ENCODE data around the gene CHD9.
A peak's percentile ranks its signal among the peaks of the same experiment; 100 is the strongest.

Gene CHD9

GRCh38 chr16:53094013-53094630 is 39.3 kb downstream of the CHD9 start:
- DNase-seq (ENCODE audit: low read depth in 2 of 2): no peak

GRCh38 chr16:53097190-53097589 is 42.4 kb downstream of the CHD9 start:
- no peak for DNase-seq (ENCODE audit: low read depth in 2 of 2)

GRCh38 chr16:53098526-53099317 is 43.9 kb downstream of the CHD9 start:
- DNase-seq (ENCODE audit: low read depth in 2 of 2): peak; percentile 23 to 33

GRCh38 chr16:53099318-53100130 is 44.7 kb downstream of the CHD9 start:
- peak; percentile 20 to 40 for DNase-seq (ENCODE audit: low read depth in 2 of 2)

- no peak for DNase-seq (ENCODE audit: low read depth in 2 of 2)
These were observed 45.4 kb downstream of the CHD9 start for GRCh38 chr16:53100131-53100748.

- no peak for DNase-seq (ENCODE audit: low read depth in 2 of 2)
These were observed 46.1 kb downstream of the CHD9 start for GRCh38 chr16:53100889-53101288.

- DNase-seq (ENCODE audit: low read depth in 2 of 2): no peak
These were observed 49.0 kb downstream of the CHD9 start for GRCh38 chr16:53103811-53104210.

- DNase-seq (ENCODE audit: low read depth in 2 of 2): no peak
These were observed 50.8 kb downstream of the CHD9 start for GRCh38 chr16:53105565-53105964.

GRCh38 chr16:53111078-53111791 is 56.4 kb downstream of the CHD9 start:
- no peak for DNase-seq (ENCODE audit: low read depth in 2 of 2)

- no peak for DNase-seq (ENCODE audit: low read depth in 2 of 2)
These were observed 57.2 kb downstream of the CHD9 start for GRCh38 chr16:53112015-53112414.

GRCh38 chr16:53115047-53115446 is 60.3 kb downstream of the CHD9 start:
- DNase-seq (ENCODE audit: low read depth in 2 of 2): no peak

GRCh38 chr16:53115773-53116172 is 61.0 kb downstream of the CHD9 start:
- DNase-seq (ENCODE audit: low read depth in 2 of 2): no peak

GRCh38 chr16:53121043-53121620 is 66.3 kb downstream of the CHD9 start:
- DNase-seq (ENCODE audit: low read depth in 2 of 2): no peak

GRCh38 chr16:53121661-53122060 is 66.9 kb downstream of the CHD9 start:
- no peak for DNase-seq (ENCODE audit: low read depth in 2 of 2)

GRCh38 chr16:53123747-53124146 is 69.0 kb downstream of the CHD9 start:
- no peak for DNase-seq (ENCODE audit: low read depth in 2 of 2)

GRCh38 chr16:53126390-53126789 is 71.6 kb downstream of the CHD9 start:
- no peak for DNase-seq (ENCODE audit: low read depth in 2 of 2)

- no peak for DNase-seq (ENCODE audit: low read depth in 2 of 2)
These were observed 74.7 kb downstream of the CHD9 start for GRCh38 chr16:53129281-53130158.

GRCh38 chr16:53130159-53131049 is 75.6 kb downstream of the CHD9 start:
- DNase-seq (ENCODE audit: low read depth in 2 of 2): peak; percentile 93 to 94

GRCh38 chr16:53131050-53131362 is 76.2 kb downstream of the CHD9 start:
- no peak for DNase-seq (ENCODE audit: low read depth in 2 of 2)
